PFSK-1 (cell line): ENCODE measurements around the gene APBA2.

Experiments used
- FOXP2 ChIP-seq: optimal IDR thresholded peaks from 2 replicates; pipeline ENCODE3; 2011; ENCODE audit warnings: borderline replicate concordance, control low read depth, inconsistent platforms; ENCODE audit not compliant: insufficient read depth; ENCODE audit errors: extremely low read length, extremely low read depth
- POLR2AphosphoS5 ChIP-seq: IDR thresholded peaks from 2 replicates; pipeline ENCODE4 v1.6.1; 2012; ENCODE audit warnings: low read depth, mild to moderate bottlenecking, control low read depth, low read length, moderate library complexity
- REST ChIP-seq, 2 experiments: IDR thresholded peaks; 2 replicates each; pipeline versions ENCODE4 v1.6.1 to v1.8.0; 2011 to 2012; ENCODE audit warnings: low read depth in 2 of 2, low read length in 2 of 2, control low read depth in 1 of 2, inconsistent platforms in 1 of 2, mild to moderate bottlenecking in 1 of 2, moderate library complexity in 1 of 2; ENCODE audit not compliant: insufficient read depth in 1 of 2
- SIN3A ChIP-seq: IDR thresholded peaks from 2 replicates; pipeline ENCODE4 v1.6.1; 2012; ENCODE audit warnings: mild to moderate bottlenecking, low read length, moderate library complexity, borderline replicate concordance; ENCODE audit not compliant: insufficient read depth
- TAF1 ChIP-seq: IDR thresholded peaks from 2 replicates; pipeline ENCODE4 v1.6.1; 2012; ENCODE audit warnings: low read length, control low read depth, borderline replicate concordance; ENCODE audit not compliant: insufficient read depth

APBA2 gene

GRCh38 chr15:28978661-28979060, 92.9 kb downstream of the APBA2 start:
- TF ChIP-seq TAF1 (no peak), SIN3A (no peak), REST (IDR thresholded peaks at IDR 0.05; ENCODE audit: insufficient read depth in 1 of 2, low read depth in 2 of 2, low read length in 2 of 2) (no peak), POLR2AphosphoS5 (no peak), FOXP2 (no peak)

DNA sequence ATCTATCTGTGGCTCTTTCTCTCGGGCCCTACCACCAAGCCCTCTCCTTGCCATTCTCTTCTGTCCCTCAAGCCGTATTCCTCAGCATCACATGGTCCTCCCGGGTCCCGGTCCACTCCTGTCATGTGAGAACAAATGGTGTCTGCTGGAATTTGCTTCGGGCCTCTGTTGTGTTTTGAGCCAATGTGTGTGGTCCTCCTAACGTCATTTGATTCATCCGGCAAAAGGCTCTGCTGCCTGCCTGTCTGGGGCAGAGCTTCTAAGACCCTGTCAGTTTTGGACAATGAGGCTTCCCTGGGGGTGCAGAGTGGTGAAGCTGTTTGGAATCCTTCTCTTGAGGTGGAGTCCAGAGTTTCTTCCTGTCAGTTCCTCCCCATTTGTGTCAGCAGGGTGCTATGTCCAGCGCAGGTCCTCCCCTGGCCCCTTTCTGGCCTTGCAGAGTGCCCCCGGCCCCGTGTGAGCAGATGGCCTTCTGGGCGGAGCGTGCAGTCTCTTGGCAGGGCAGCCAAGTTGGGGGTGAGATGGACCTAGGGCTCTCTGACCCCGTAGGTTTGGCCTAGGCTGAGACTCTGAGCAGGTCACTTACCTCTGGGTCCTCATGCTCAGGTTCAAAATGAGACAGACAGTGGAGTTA, 93.6 kb downstream of the APBA2 start:
- TF ChIP-seq REST (IDR thresholded peaks at IDR 0.05; ENCODE audit: insufficient read depth in 1 of 2, low read depth in 2 of 2, low read length in 2 of 2) (no peak), TAF1 (no peak), SIN3A (no peak), POLR2AphosphoS5 (no peak), FOXP2 (no peak)

DNA sequence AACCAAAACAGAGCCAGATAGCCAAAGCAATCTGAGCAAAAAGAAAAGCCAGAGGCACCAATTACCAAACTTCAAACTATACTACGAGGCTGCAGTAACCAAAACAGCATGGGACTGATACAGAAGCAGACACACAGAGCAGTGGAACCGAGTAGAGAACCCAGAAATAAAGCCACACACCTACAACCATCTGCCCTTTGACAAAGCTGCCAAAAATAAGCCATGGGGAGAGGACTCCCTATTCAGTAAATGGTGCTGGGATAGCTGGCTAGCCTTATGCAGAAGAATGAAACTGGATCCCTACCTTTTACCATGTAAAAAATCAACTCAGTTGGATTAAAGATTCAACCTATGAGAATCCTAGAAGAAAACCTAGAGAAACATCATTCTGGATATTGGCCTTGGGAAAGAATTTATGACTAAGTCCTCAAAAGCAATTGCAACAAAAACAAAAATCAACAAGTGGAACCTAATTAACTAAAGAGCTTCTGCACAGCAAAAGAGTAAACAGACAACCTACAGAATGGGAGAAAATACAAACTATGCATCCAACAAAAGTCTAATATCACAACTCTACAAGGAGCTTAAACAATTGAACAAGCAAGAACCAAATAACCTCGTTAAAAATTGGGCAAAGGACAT, 95.1 kb downstream of the APBA2 start:
- TF ChIP-seq FOXP2 (no peak), SIN3A (no peak), REST (IDR thresholded peaks at IDR 0.05; ENCODE audit: insufficient read depth in 1 of 2, low read depth in 2 of 2, low read length in 2 of 2) (no peak), TAF1 (no peak), POLR2AphosphoS5 (no peak)

DNA sequence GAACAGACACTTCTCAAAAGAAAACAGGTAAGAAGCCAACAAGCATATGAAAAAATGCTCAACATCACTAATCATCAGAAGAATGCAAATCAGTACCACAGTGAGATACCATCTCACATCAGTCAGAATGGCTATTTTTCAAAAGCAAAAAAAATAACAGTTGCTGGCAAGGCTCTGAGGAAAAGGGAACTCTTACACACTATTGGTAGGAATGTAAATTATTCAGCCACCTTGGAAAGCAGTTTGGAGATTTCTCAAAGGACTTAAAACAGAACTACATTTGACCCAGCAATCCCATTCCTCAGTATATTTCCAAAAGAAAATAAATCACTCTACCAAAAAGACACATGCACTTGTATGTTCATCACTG, 95.6 kb downstream of the APBA2 start:
- no peak for TF ChIP-seq TAF1
- no peak for TF ChIP-seq POLR2AphosphoS5
- no peak for TF ChIP-seq SIN3A
- TF ChIP-seq REST (IDR thresholded peaks at IDR 0.05; ENCODE audit: insufficient read depth in 1 of 2, low read depth in 2 of 2, low read length in 2 of 2), result no peak
- TF ChIP-seq FOXP2, result no peak
